ENCODE results near the gene MRPL14. TPM values are rescaled to one million over a fixed set of nuclear protein-coding genes. Genes with fewer than 3 reads are reported as not detected.

The MRPL14 gene
- total and polyA plus RNA-seq, 2 of the 8 experiments (the other 6 are each of a cell fraction or from before 2014, with no cell fraction given) = 82.0 to 97.1 TPM

DNA sequence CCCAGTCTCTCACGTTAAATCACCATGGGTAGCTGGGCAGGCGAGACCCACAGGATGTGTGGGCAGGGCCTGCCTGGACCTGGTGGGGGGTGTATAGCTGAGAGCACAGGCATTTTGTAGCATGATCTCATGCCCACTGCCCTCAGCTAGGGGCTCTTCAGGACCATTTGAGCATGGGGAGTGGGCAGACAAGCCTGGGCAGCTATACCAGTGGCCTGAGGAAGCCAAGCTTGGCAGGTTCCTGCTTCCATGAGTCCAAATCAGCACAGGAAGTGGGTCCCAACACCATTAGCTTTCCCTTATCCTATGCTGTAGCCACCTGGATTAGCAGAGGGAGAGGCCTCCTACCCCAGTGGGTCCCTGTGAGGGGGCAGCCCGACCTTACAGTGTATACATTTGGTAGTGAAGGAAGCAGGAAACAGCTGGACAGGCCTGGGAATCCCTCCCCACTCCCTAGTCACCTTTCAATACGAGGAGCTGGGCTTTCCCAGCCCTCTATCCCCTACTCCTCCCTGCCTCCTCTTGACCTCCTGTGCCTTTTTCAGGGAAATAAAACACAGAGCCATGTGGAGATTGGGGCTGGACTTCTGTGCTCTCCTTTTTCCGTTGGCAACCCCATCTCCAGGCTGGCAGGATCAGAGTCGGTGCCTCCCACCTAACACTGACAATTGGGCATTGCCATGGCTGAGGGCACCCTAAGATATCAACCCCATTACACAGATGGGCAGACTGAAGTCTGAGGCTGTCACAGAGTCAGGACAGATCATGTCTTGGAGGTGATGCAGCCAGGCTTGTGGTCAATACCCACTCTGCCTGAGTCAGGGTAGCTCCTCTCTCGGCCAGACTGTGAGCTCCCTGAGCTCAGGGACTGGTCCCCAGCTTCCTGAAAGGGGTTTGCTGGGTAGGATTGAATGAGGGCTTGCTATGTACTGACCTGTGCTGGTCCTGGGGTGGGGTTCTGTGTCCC, 59.8 kb downstream of the MRPL14 start:
- CTCF ChIA-PET (ENCODE audit: partially characterized antibody) = interaction anchor here (0.6 to 23.4 kb wide), 15 partner anchors 9 to 362 kb away, joined by 3 to 331 read pairs (median 5); partner anchors contain the start of gene VEGFA
- Histone ChIP-seq H3K9me3 (ENCODE audit: insufficient read depth in 2 of 2, low read depth in 1 of 2, low read length in 1 of 2) (no peaks in the 10 kb centered on the region), H4K8ac (ENCODE audit: extremely low read depth, insufficient read depth, low read length) (no peak overlapping the region; the same call in 1 of the 2 replicates), H3K14ac (ENCODE audit: insufficient read length) (no peak overlapping the region), H3K4me1 (replicated peaks in 1 of 4; ENCODE audit: control insufficient read depth in 3 of 4, insufficient read depth in 4 of 4, low read length in 3 of 4) (peaks cover 0 to 18% (median 9%) of the 10 kb centered on the region in 4 experiments; a peak in 5 of 7 replicates), H4K5ac (ENCODE audit: insufficient read length, low read depth, low read length) (peak overlapping the region; percentile 22), H3K36me3 (ENCODE audit: control insufficient read depth in 2 of 4, insufficient read depth in 4 of 4, low read length in 3 of 4) (no peaks in the 10 kb centered on the region), H2AFZ (ENCODE audit: low read length) (no peak overlapping the region), H2BK15ac (ENCODE audit: low read length) (peak overlapping the region; percentile 98; the same call in 1 of the 2 replicates), H2AK5ac (ENCODE audit: low read depth, low read length) (peak overlapping the region; percentile 48; the same call in 1 of the 2 replicates), H3K9ac (replicated peaks in 1 of 4; ENCODE audit: extremely low read depth in 1 of 4, low read depth in 3 of 4, low read length in 3 of 4) (no peak overlapping the region), H2BK5ac (ENCODE audit: low read depth, low read length) (peak overlapping the region; percentile 32; the same call in 1 of the 2 replicates), H3K23ac (ENCODE audit: insufficient read length) (no peak overlapping the region), H4K91ac (replicated peaks; ENCODE audit: insufficient read length, low read length) (peak overlapping the region; percentile 66), H3K27ac (ENCODE audit: low read depth, low read length) (no peak overlapping the region), H2BK20ac (ENCODE audit: low read length) (peak overlapping the region; percentile 90; the same call in 1 of the 2 replicates), H3K4me3 (ENCODE audit: extremely low read depth in 1 of 4, insufficient read depth in 2 of 4, low read depth in 3 of 4, low read length in 4 of 4) (no peak overlapping the region), H2BK120ac (replicated peaks; ENCODE audit: low read depth, low read length) (peak overlapping the region; percentile 70), H3K79me1 (ENCODE audit: low read depth, low read length) (no peaks in the 10 kb centered on the region; the same call in 1 of the 2 replicates), H3K79me2 (ENCODE audit: control insufficient read depth in 1 of 2, insufficient read depth in 2 of 2, low read length in 2 of 2) (no peaks in the 10 kb centered on the region), H4K20me1 (replicated peaks in 1 of 2; ENCODE audit: control insufficient read depth in 1 of 2, insufficient read depth in 2 of 2, low read length in 2 of 2) (no peaks in the 10 kb centered on the region), H3K4ac (replicated peaks; ENCODE audit: insufficient read length, low read depth, low read length) (peak overlapping the region; percentile 76), H3K18ac (ENCODE audit: extremely low read depth, low read length) (peak overlapping the region; percentile 96), H3K27me3 (replicated peaks in 1 of 4; ENCODE audit: control insufficient read depth in 3 of 4, extremely low read depth in 1 of 4, insufficient read depth in 3 of 4, low read length in 3 of 4) (no peaks in the 10 kb centered on the region; a peak in 1 of 7 replicates), H3K4me2 (ENCODE audit: insufficient read depth in 1 of 2, low read depth in 2 of 2, low read length in 2 of 2) (no peak overlapping the region), H3K23me2 (ENCODE audit: low read depth, low read length) (no peaks in the 10 kb centered on the region), H3K56ac (replicated peaks; ENCODE audit: insufficient read length, low read depth, low read length) (no peak overlapping the region), H2BK12ac (ENCODE audit: low read depth, low read length) (peak overlapping the region; percentile 90; the same call in 1 of the 2 replicates)
- POLR2A ChIA-PET (ENCODE audit: partially characterized antibody) = interaction anchor here (0.9 to 1.6 kb wide), 5 partner anchors 15 to 180 kb away, joined by 3 to 4 read pairs (median 3); no protein-coding TSS in a partner anchor
- no peak for DNase-seq (ENCODE audit: low read depth in 1 of 2, low spot score in 2 of 2)
- TF ChIP-seq SAP30 (IDR thresholded peaks at IDR 0.05; ENCODE audit: insufficient read depth, insufficient replicate concordance, low read length) = no peak
- TF ChIP-seq BRCA1 (IDR thresholded peaks at IDR 0.05; ENCODE audit: low read depth, low read length) = no peak
- TF ChIP-seq MAFK (IDR thresholded peaks at IDR 0.05; ENCODE audit: low read depth, low read length) = no peak
- no peak for TF ChIP-seq TCF12 (IDR thresholded peaks at IDR 0.05; ENCODE audit: low read depth, low read length)
- TF ChIP-seq CBX8 (IDR thresholded peaks at IDR 0.05; ENCODE audit: borderline replicate concordance, low read depth, low read length) = no peak
- no peak for TF ChIP-seq SP1 (IDR thresholded peaks at IDR 0.05; ENCODE audit: low read depth, low read length)
- TF ChIP-seq POU5F1 (IDR thresholded peaks at IDR 0.05; ENCODE audit: low read depth, low read length) = no peak
- no peak for TF ChIP-seq BCL11A (IDR thresholded peaks at IDR 0.05; ENCODE audit: low read depth in 2 of 2, low read length in 2 of 2)
- TF ChIP-seq TEAD4 (IDR thresholded peaks at IDR 0.05; ENCODE audit: low read depth, low read length) = no peak
- WGBS, 2 experiments (ENCODE audit: extremely low coverage in 1 of 2, insufficient coverage in 1 of 2, insufficient read length in 1 of 2, insufficient replicate concordance in 2 of 2, low coverage in 1 of 2, low lambda C conversion rate in 2 of 2, missing lambda C conversion rate in 1 of 2) = 87% methylated on average over 7 of the region's 7 CpGs; no CpG with 5 or more reads in 1 of the 2 experiments
- FAIRE-seq = no peak
